ENCODE data around the gene MYO5B.

Gene MYO5B

GRCh38 chr18:49834258-49834657 is 360.7 kb downstream of the MYO5B start:
- DNase-seq (ENCODE audit: low read depth): no peak
- no peak for TF ChIP-seq CTCF (IDR thresholded peaks at IDR 0.05; ENCODE audit: low read depth, low read length, missing control alignments)
- H3K4me3 ChIP-seq (ENCODE audit: low read depth, low read length): no peak overlapping the region
- in situ Hi-C loops (cut with HindIII; ENCODE audit: low sequenced_read_pairs): no loop called here

- no peak overlapping the region for H3K4me3 ChIP-seq (ENCODE audit: low read depth, low read length)
- TF ChIP-seq CTCF (IDR thresholded peaks at IDR 0.05; ENCODE audit: low read depth, low read length, missing control alignments): no peak
- in situ Hi-C loops (cut with HindIII; ENCODE audit: low sequenced_read_pairs): no loop called here
- no peak for DNase-seq (ENCODE audit: low read depth)
Measured at GRCh38 chr18:49833814-49834213, 361.1 kb downstream of the MYO5B start.

GRCh38 chr18:49832221-49832647 is 362.7 kb downstream of the MYO5B start:
- no peak for TF ChIP-seq CTCF (IDR thresholded peaks at IDR 0.05; ENCODE audit: low read depth, low read length, missing control alignments)
- H3K4me3 ChIP-seq (ENCODE audit: low read depth, low read length): no peak overlapping the region
- in situ Hi-C loops (cut with HindIII; ENCODE audit: low sequenced_read_pairs): no loop called here
- no peak for DNase-seq (ENCODE audit: low read depth)

- in situ Hi-C loops (cut with HindIII; ENCODE audit: low sequenced_read_pairs): no loop called here
- no peak for TF ChIP-seq CTCF (IDR thresholded peaks at IDR 0.05; ENCODE audit: low read depth, low read length, missing control alignments)
- H3K4me3 ChIP-seq (ENCODE audit: low read depth, low read length): no peak overlapping the region
Measured at GRCh38 chr18:49827996-49828395, 367.0 kb downstream of the MYO5B start.

GRCh38 chr18:49819823-49820671 is 374.9 kb downstream of the MYO5B start:
- no peak overlapping the region for H3K4me3 ChIP-seq (ENCODE audit: low read depth, low read length)
- TF ChIP-seq CTCF (IDR thresholded peaks at IDR 0.05; ENCODE audit: low read depth, low read length, missing control alignments): no peak
- in situ Hi-C loops (cut with HindIII; ENCODE audit: low sequenced_read_pairs): no loop called here
- no peak for DNase-seq (ENCODE audit: low read depth)

More at GRCh38 chr18:49827996-49828395, 367.0 kb downstream of the MYO5B start:
- no peak for DNase-seq (ENCODE audit: low read depth)

GRCh38 chr18:49819071-49819662 is 375.8 kb downstream of the MYO5B start:
- in situ Hi-C loops (cut with HindIII; ENCODE audit: low sequenced_read_pairs): no loop called here
- TF ChIP-seq CTCF (IDR thresholded peaks at IDR 0.05; ENCODE audit: low read depth, low read length, missing control alignments): no peak
- no peak overlapping the region for H3K4me3 ChIP-seq (ENCODE audit: low read depth, low read length)
- DNase-seq (ENCODE audit: low read depth): no peak
